NOMO-1 treated with dmso at 0.1 percent for 144 hours (cell line): Measurements from ENCODE around the gene LDLRAD4.

Source experiments
- DNase-seq: peaks from one replicate; lab custom pipeline; 2025; ENCODE audit not compliant: unreplicated experiment; lab: John Stamatoyannopoulos, UW

The LDLRAD4 gene

DNA sequence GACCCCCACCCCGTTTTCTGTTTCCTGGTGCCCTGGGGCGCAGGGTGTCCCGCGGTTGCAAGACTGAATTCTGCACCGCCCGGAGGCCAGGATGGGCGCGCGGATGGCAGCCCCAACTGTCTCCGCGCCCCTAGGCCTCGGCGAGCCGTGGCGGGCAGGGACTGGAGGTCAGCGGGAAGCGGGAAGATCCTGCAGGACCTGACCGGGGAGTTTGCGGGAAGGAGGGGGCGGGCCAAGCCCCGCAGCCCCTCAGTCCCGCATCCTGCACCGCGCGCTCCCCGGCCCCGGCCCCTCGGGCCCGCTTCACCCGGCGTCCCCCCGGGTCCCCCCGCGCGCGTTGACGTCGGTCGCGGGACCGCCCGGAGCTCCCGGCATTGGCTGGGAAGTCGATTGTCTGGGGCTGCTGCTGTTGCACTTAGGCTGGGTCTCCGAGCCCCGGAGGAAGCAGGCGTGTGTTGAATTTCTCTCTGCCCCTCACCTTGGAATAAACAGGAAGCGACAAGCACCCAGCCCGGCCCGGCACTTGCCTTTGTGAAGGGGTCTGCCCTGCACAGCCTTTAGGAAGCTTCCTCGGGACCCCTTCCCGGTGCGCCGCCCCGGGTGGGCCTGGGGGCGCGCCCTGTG lies at the start of gene LDLRAD4:
TSS of gene LDLRAD4 (plus strand) at position 393 of the 624 bp plus-strand sequence.
- peak; percentile 14 for DNase-seq

DNA sequence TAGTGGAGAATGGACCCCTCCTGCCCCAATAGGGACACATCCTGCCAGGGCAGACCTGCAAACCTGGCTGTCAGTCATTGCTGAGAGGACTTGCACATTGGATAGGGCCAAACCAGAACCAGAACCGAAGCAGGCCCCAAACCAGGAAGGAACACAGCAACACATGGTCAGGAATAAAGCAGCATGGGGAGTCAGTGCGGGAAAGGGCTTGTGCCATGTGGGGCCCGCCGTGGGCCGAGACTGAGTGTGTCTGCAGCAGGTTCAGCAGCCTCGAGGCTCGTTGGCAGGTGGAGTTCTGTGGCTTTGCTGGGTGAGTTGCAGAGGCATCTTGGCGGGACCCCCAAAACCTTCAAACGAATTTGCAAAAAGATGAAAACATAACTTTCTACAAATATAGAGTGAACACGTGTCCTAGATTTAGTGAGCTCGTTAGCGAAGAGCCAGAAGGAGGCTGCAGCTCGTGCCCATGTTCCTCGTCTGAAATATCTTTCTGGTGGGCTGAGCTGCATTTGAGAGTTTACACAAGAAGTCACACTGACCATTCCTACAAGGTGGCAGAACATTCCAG lies 44.9 kb upstream of the LDLRAD4 start:
- no peak for DNase-seq

DNA sequence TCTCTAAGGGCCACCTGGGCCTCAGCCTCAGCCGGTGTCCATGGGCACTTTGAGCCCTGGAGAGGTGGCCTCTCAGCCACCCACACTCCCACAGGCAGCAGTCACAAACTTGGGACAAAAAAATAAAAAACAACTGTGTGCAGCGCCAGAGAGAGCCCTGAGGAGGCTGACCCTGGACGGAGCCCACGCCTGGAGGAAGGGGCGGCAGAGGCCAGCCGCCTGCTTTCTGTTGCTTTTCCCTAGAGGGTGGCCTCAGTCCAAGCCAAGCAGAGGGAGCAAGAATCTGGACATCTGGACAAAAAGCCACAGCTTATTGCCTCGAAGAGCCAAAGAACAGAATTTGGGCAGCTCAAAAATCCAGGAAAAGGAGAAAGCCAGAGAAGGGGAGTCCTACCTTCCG lies 43.3 kb upstream of the LDLRAD4 start:
- no peak for DNase-seq

DNA sequence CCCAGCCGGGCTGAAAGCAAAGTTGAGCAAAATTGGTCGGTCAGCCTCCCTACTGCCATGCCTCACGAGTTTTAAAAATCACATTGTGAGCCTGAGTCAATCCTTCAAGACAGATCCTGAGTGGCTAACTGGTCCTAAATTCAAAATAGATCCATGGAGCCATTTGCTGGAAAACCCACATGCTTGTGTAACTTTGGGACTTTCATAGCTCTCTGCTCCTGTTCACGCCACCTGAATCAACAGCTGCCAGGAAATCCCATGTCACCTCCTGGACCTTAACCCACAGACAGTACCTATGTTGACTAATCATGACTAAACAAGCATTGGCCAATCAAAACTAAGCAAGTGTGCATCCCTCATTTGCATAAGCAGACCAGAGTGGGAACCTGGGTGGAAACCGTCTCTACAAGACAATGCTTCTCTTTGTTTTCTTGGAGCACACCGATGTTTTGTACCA lies 42.8 kb upstream of the LDLRAD4 start:
- no peak for DNase-seq

DNA sequence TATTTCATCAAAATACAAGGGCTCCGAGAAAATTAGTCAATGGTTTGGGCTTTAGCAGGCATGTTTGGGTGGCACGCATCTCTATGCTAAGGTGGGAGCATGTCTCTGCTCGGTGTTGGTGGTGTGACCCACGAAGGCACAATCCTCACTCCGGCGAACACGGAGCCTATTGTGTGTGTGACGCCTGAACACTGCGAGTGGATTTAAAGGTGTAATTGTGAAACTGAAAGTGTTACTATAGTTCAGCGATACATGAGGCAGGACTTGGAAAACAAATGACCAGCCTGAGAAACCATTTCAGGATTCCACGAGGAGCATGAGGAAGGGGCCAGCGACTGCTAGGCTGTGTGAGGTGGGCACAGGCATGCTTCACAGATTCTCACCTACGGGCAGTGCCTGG lies 41.7 kb upstream of the LDLRAD4 start:
- DNase-seq = no peak

DNA sequence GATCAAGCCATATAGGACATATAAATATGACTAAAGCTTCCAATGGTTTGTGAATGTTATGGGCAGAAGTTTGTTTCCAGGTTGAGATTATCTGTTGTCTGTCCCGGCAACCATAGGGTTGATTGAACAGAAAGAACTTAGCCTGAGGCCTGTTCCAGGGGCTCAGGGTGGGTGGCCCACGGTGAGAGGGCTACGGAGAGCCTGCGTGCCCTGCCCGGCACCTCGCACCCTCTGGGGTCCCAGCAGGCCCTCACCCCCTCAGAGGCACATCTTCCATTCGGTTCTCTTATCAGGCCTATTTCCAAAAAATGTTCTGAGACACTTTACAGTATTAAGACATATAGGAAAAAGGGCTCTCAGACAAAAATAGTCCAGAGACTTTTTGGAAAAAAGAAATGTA lies 40.4 kb upstream of the LDLRAD4 start:
- DNase-seq = no peak

DNA sequence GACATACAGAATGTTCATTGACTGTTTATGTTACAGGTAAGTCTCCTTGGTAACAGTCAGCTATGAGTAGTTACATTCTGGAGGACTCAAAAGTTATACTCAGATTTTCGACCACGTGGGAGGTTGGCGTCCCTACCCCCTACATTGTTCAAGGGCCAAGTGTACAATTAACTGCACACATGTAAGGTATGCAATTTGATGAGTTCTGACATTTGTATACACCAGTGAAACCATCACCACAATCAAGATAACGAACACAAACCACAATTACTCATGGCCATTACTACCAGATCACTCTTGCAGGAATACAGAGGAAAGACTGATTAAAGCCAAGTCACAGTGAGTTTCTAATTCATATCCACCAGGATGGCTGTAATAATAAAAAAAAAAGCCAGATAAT lies 39.6 kb upstream of the LDLRAD4 start:
- no peak for DNase-seq

DNA sequence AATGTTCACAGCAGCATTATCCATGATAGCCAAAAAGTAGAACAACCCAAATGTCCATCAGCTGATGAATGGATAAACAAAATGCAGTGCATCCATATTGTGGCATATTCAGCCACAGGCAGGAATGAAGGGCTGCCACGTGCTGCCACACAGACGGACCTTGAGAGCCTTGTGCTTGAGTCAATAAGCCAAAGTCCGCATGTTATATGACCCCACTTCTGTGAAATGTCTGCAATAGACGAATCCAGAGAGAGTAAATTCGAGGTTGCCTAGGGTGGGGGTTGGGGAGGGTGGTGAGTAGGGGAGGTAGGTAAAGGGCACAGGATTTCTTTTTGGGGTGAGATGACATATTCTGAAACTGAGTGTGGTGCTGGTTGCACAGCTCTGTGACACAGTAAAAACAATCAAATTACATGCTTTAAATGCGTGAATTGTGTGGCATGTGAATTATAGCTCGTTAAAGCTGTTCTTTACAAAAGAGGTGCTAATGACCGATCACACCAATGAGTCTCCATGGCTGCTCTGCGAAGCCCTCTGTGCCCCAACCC lies 38.9 kb upstream of the LDLRAD4 start:
- no peak for DNase-seq

DNA sequence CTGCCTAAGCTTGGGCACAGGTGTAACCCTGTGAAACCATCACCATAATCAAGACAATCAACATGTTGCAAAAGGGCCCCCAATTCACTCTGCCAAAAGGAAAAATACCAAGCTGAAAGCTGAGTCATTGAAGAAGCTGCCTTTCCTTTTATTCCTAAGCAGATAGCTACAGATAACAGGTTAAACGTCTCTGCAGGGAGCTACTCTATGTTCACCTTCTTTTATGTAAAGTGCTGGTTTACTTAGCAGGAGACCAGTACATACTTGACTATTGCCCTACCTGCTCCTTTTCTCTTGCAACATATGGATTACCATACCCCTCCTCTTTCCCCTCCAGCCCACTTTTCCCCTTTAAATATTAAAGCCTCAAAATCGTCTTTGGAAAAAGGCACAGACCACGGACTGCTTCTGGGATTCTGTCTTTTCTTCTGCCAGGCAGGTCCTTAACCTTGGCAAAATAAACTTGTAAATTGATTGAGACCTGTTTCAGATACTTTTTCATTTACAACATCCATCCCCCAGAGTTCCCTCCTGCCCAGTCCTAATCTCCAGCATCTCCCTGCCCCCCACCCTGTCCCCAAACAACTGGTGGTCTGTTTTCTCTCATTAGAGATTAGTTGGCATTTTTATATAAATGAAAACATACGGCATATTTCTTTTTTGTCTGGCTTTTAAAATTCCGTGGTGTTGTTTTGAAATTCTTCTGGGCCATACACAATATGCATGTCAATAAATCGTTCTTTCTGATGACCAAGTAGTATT lies 37.8 kb upstream of the LDLRAD4 start:
- DNase-seq = no peak

DNA sequence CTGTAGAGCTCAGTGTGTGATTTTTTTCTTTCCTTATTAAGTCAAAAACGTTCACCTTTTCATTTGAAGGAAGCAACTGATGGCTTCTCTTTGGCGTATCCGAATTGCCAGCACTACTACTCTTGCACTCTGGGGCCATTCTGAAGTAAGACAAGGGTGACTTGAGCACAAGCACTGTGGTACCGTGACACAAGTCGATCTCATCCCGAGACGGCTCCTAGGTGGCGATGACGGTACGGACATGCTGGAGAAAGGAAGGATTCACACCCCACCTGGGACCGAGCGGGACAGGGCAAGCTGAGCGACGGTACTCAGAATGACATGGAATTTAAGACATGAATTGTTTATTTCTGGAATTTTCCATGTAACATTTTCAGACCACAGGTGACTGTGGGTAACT lies 36.8 kb upstream of the LDLRAD4 start:
- no peak for DNase-seq

DNA sequence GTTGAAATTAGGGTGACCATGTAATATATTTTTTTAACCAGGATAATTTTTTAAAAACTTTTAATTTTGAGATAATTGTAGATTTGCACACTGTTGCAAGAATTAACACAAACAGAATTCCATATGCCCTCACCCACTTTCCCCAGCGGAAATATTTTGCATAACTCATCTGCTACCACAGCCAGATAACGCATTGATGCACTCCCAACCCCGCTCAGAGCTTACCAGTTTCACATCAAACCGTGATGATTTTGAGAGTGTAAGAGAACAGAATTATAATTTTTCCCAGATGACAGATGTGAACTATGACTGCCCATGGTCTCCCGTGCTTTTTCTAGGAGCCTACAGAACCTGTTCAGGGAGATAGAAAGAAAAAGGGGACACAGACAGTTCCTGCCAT lies 35.2 kb upstream of the LDLRAD4 start:
- no peak for DNase-seq

DNA sequence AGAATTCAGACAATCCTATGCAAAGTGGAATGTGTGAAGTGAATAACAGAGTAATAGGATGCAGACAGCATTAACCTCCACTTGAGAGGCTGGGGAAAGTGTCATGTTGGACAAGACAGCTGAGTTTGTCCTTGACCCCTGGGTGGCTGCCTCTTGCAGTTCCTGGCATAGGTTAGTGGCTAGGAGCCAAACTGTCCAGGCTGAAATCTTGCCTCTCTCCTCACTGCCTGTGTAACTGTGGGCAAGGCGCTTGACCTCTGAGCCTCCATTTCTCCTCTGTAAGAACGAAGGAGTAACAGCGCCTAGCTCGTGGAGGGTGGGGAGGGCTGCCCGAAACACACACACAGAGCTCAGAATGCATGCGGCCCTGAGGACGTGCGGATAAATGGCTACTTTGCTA lies 34.8 kb upstream of the LDLRAD4 start:
- no peak for DNase-seq

DNA sequence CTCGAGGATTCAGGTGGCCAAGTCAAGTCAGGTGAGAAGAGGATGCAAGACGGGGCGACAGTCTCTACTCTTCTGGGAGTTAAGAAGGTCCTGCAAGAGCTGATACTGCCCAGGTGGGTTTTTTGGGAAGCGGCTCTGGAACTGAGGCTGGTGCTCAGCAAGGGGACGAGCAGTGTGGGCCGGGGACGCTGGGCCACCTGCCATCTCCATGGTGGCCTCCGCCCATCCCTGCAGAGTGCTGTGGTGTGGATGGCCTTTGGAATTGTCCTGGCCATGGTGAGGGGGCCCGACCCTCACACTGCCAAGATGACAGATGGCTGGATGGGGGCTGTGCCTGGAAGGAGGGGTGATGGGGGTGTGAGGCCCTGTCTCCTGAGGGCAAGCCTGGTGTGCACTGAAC lies 34.2 kb upstream of the LDLRAD4 start:
- no peak for DNase-seq

DNA sequence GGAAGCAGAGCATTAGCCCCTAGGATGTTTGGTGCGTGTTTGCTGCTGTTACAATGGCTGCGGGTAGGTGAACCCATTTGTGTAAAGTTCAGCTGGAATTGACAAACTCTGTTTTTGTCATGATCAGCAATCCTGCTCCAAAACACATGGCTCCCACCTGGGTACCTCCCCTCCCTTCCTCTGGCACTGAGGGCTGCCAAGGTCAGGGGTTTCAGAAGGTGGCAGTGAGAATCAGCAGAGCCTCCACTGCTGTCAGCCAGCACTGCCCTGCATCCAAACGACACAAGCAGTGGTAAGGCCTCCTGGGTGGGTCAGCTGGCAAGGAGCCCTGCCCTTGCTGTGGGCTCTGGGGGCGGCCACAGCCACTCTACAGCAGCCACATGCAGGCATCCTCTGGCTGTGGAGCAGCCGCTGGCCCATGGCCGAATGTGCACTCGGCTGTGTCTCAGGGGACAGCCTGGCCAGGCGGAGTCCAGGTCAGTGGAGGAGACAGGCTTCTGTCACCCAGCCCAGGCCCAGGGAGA lies 32.8 kb upstream of the LDLRAD4 start:
- DNase-seq = no peak

DNA sequence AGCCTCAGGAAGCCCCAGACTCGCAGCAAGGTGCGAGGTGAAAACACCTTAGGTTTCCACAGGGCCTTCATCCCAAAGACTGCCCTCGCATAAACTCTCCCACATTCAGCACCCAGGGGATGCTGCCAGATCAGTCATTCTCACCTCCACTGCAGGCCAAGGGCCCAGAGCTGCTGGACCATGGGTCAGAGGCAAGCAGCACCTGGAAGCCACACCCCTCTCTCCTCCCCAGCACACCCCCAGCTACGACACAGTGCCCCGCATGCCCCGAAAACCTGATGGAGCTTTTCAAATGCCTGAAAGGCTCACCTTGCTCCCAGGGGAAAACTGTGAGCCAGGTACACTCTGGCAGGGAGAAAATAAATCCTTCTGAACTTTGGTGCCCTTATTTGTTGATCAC lies 31.9 kb upstream of the LDLRAD4 start:
- DNase-seq = no peak

DNA sequence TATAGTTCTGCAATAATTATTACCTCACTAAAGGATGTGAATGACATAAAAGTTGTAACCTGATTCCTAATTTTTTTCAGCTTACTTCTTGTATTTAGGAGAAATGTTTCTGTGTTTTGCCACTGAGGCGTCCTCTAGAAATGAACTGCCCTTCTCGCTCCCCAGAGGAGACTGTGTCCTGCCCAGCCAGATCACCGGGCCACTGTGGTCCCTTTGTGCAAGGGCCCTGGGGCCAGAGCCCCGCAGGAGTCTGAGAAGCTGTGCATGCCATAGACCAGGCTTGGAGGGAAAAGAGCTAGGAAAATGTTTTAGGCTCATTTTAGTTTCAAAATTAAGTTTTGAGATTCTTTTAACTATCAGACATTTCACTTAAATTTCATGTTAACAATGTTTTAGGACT lies 31.1 kb upstream of the LDLRAD4 start:
- no peak for DNase-seq

DNA sequence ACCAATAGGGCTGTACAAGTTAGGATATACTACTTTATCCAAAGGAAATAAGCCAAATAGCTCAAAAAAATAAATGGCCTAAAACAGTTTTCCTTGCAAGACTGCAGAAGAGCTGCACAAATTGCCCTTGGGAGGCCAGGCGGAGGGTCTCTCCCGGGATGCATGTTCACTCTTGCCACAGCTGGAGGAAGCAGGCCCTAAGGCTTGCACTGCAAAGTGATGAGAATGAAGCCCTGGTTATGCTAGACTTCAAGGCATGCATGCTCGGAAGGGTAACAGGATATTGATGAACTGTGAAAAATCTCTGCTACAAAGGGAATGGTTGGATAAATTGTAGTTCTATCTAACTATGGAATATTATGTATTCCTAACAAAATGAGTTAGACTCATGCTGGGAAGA lies 27.5 kb upstream of the LDLRAD4 start:
- DNase-seq = no peak

DNA sequence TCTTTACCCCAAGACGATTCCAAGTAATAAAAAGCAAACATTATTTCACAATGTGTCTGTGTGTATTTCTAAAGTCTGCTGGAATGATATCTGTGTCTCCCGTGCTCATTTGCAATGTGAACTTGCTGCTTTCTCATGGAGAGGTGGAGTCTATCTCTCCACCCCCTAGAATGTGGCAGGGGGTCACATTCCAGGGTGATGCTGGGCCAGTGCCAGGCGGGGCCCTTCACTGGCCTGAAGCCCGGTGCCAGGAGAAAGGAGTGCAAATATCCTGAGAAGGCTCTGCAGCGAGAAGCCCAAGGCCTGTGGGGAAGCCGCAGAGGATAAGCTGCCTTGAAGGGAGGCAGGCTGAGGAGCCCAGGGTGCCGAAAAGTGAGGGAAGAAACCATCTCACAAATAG lies 26.8 kb upstream of the LDLRAD4 start:
- no peak for DNase-seq

DNA sequence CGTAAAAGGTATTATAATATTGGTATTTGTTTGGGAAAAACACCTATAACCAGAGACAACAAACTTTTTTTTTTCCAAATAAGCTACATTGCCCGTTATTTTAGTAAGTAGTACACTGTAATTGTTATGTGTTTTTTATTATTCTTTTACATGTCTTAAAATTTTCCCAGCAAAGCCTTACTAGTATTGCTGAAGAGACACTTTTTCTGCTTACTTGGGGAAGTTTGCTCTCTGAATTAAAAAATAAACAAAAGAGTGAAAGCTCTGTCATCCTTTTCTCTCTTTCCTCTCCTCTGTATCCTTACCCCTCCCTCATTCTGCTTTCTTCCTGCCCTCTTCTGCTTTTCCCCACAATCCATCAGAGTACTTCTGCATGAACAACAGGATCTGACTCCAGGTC lies 25.6 kb upstream of the LDLRAD4 start:
- DNase-seq = no peak

DNA sequence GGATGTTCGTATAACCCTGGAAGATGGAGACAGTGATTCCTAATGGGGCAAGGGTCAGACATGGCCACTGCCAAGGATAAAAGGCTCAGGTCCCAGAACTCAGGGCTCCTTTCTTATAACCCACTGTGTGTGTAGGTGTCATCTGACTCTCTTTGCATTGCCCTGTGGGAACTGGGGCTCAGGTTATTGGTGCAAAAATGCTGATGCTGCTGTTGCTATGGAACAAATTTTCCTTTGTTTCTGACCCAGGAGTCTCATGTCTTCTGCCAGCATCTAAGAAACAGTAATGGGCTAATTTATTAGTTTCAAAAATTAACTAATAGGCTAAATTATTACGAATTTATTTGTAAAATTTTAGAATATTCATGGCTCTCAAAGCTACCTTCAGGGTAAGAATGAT lies 24.3 kb upstream of the LDLRAD4 start:
- no peak for DNase-seq

DNA sequence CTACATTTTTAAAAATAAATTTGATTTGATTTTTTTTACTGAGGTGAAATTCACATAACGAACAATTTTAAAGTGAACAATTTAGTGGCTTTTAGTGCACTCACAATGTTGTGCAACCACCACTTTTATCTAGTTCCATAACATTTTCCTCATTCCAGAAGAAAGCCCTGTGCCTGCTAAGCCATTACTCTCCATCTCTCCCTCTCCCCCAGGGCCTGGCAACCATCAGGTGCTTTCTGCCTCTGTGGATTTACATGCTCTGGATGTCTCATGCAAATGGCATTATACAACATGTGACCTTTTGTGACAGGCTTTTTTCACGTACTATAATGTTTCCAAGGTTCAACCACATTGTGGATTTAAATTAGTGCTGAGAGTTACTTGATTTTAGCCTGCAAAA lies 19.9 kb upstream of the LDLRAD4 start:
- no peak for DNase-seq

DNA sequence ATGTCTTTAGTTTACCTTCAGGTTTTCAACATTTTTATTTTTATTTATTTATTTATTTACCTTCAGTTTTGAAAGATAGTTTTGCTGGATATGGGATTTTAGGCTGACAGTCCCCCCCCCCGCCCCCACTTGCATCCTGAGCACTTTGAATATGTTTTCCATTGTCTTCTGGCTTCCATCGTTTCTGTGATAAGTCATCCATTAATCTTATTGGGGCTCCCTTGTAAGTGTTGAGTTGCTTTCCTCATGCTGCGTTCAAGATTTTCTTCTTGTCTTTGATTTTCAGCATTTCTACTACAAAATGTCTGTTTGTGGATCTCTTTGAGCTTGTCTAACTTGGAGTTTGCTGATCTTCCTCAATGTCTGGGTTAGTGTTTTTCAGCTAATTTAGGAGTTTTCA lies 19.4 kb upstream of the LDLRAD4 start:
- DNase-seq = no peak
